Skeletal muscle tissue (tissue), 4 donors: ENCODE measurements around the gene SRGAP3. TPM values are rescaled to one million over a fixed set of nuclear protein-coding genes. Genes with fewer than 3 reads are reported as not detected.
A peak's percentile ranks its signal among the peaks of the same experiment; 100 is the strongest.

ENCODE experiments used
- H3K27ac ChIP-seq: one replicate; pipeline ENCODE4 v1.7.0; 2013; ENCODE audit warnings: mild to moderate bottlenecking, low read depth, low read length, inconsistent platforms
- H3K27me3 ChIP-seq, 3 donors: one replicate each; pipeline ENCODE4 v1.7.0; 2013; ENCODE audit warnings: low read length in 3 of 3; ENCODE audit not compliant: control insufficient read depth in 3 of 3, insufficient read depth in 3 of 3
- H3K36me3 ChIP-seq, 3 donors: one replicate each; pipeline ENCODE4 v1.7.0; 2013; ENCODE audit warnings: low read length in 3 of 3; ENCODE audit not compliant: control insufficient read depth in 3 of 3, insufficient read depth in 3 of 3
- H3K4me1 ChIP-seq, 3 donors: one replicate each; pipeline ENCODE4 v1.7.0; 2013; ENCODE audit warnings: low read length in 3 of 3, mild to moderate bottlenecking in 3 of 3; ENCODE audit not compliant: control insufficient read depth in 3 of 3, insufficient read depth in 3 of 3
- H3K4me3 ChIP-seq, 3 donors: one replicate each; pipeline ENCODE4 v1.7.0; 2013; ENCODE audit warnings: low read length in 3 of 3
- H3K9ac ChIP-seq, 3 donors: one replicate each; pipeline ENCODE4 v1.7.0; 2013; ENCODE audit warnings: low read length in 3 of 3, mild to moderate bottlenecking in 3 of 3, moderate library complexity in 2 of 3, low read depth in 1 of 3
- H3K9me3 ChIP-seq, 3 donors: one replicate each; pipeline ENCODE4 v1.7.0; 2013; ENCODE audit warnings: low read length in 3 of 3; ENCODE audit not compliant: control insufficient read depth in 3 of 3
- total RNA-seq: library from RNA; depleted of rRNA; stranded (reverse); fragments of >200 nt; gene quantifications from one replicate; pipeline ENCODE4 v1.2.3, GENCODE V29; 2014
- donor health status: Osteomylitis.

Gene SRGAP3
- total RNA-seq, 1 donor from 2014 or later: 15.7 TPM

GRCh38 chr3:9230596-9230995 is 18.9 kb downstream of the SRGAP3 start:
- H3K36me3 ChIP-seq: no peaks in the 10 kb centered on the region
- H3K27me3 ChIP-seq: no peaks in the 10 kb centered on the region
- no peak overlapping the region for H3K27ac ChIP-seq
- peaks cover 3 to 16% (median 14%) of the 10 kb centered on the region in 3 donors for H3K4me1 ChIP-seq
- H3K9ac ChIP-seq: no peak overlapping the region
- H3K9me3 ChIP-seq: no peaks in the 10 kb centered on the region
- H3K4me3 ChIP-seq: no peak overlapping the region

GRCh38 chr3:9229879-9230278 is 19.6 kb downstream of the SRGAP3 start:
- H3K27me3 ChIP-seq: no peaks in the 10 kb centered on the region
- H3K27ac ChIP-seq: no peak overlapping the region
- H3K4me1 ChIP-seq: peaks cover 3 to 16% (median 14%) of the 10 kb centered on the region in 3 donors
- no peaks in the 10 kb centered on the region for H3K9me3 ChIP-seq
- H3K9ac ChIP-seq: no peak overlapping the region
- H3K36me3 ChIP-seq: no peaks in the 10 kb centered on the region
- H3K4me3 ChIP-seq: no peak overlapping the region

GRCh38 chr3:9229325-9229724 is 20.1 kb downstream of the SRGAP3 start:
- H3K4me1 ChIP-seq: peaks cover 3 to 16% (median 14%) of the 10 kb centered on the region in 3 donors
- peak overlapping the region; percentile 36 for H3K27ac ChIP-seq
- no peaks in the 10 kb centered on the region for H3K27me3 ChIP-seq
- H3K9ac ChIP-seq: peak overlapping the region in 1 of 3 donors; percentile 16
- no peaks in the 10 kb centered on the region for H3K9me3 ChIP-seq
- no peaks in the 10 kb centered on the region for H3K36me3 ChIP-seq
- no peak overlapping the region for H3K4me3 ChIP-seq

- H3K36me3 ChIP-seq: no peaks in the 10 kb centered on the region
- H3K27me3 ChIP-seq: no peaks in the 10 kb centered on the region
- no peak overlapping the region for H3K27ac ChIP-seq
- no peak overlapping the region for H3K4me3 ChIP-seq
- H3K9me3 ChIP-seq: no peaks in the 10 kb centered on the region
- no peak overlapping the region for H3K9ac ChIP-seq
- H3K4me1 ChIP-seq: peaks cover 3 to 16% (median 12%) of the 10 kb centered on the region in 3 donors
Observed at GRCh38 chr3:9226326-9226725, 23.1 kb downstream of the SRGAP3 start.

GRCh38 chr3:9225268-9225667 is 24.2 kb downstream of the SRGAP3 start:
- no peak overlapping the region for H3K4me3 ChIP-seq
- H3K36me3 ChIP-seq: no peaks in the 10 kb centered on the region
- H3K4me1 ChIP-seq: peaks cover 3 to 14% (median 12%) of the 10 kb centered on the region in 3 donors

GRCh38 chr3:9224490-9224889 is 25.0 kb downstream of the SRGAP3 start:
- Histone ChIP-seq H3K9ac (no peak overlapping the region), H3K36me3 (no peaks in the 10 kb centered on the region), H3K27me3 (no peaks in the 10 kb centered on the region), H3K9me3 (no peaks in the 10 kb centered on the region), H3K27ac (no peak overlapping the region), H3K4me3 (no peak overlapping the region), H3K4me1 (peaks cover 3 to 6% (median 6%) of the 10 kb centered on the region in 3 donors)

More at GRCh38 chr3:9225268-9225667, 24.2 kb downstream of the SRGAP3 start:
- Histone ChIP-seq H3K9me3 (no peaks in the 10 kb centered on the region), H3K27me3 (no peaks in the 10 kb centered on the region), H3K27ac (no peak overlapping the region), H3K9ac (no peak overlapping the region)

GRCh38 chr3:9223672-9224071 is 25.8 kb downstream of the SRGAP3 start:
- no peaks in the 10 kb centered on the region for H3K27me3 ChIP-seq
- H3K9me3 ChIP-seq: no peaks in the 10 kb centered on the region
- H3K4me1 ChIP-seq: no peaks in the 10 kb centered on the region
- no peak overlapping the region for H3K27ac ChIP-seq
- no peak overlapping the region for H3K9ac ChIP-seq
- H3K36me3 ChIP-seq: no peaks in the 10 kb centered on the region
- no peak overlapping the region for H3K4me3 ChIP-seq

GRCh38 chr3:9222956-9223639 is 26.3 kb downstream of the SRGAP3 start:
- Histone ChIP-seq H3K4me3 (no peak overlapping the region), H3K9me3 (no peaks in the 10 kb centered on the region), H3K4me1 (no peaks in the 10 kb centered on the region), H3K27me3 (no peaks in the 10 kb centered on the region), H3K27ac (no peak overlapping the region), H3K9ac (no peak overlapping the region), H3K36me3 (no peaks in the 10 kb centered on the region)

- Histone ChIP-seq H3K9ac (no peak overlapping the region), H3K27ac (no peak overlapping the region), H3K36me3 (no peaks in the 10 kb centered on the region), H3K4me1 (no peaks in the 10 kb centered on the region), H3K27me3 (no peaks in the 10 kb centered on the region), H3K9me3 (no peaks in the 10 kb centered on the region), H3K4me3 (no peak overlapping the region)
Observed at GRCh38 chr3:9222049-9222448, 27.4 kb downstream of the SRGAP3 start.

GRCh38 chr3:9218514-9218846 is 31.0 kb downstream of the SRGAP3 start:
- H3K27me3 ChIP-seq: no peaks in the 10 kb centered on the region

More at GRCh38 chr3:9218514-9218846, 31.0 kb downstream of the SRGAP3 start:
- H3K27ac ChIP-seq: no peak overlapping the region
- no peaks in the 10 kb centered on the region for H3K9me3 ChIP-seq
- no peak overlapping the region for H3K4me3 ChIP-seq
- no peak overlapping the region for H3K9ac ChIP-seq
- no peaks in the 10 kb centered on the region for H3K4me1 ChIP-seq
- no peaks in the 10 kb centered on the region for H3K36me3 ChIP-seq
